Measurements from ENCODE around the gene PRUNE1. TPM values are rescaled to one million over a fixed set of nuclear protein-coding genes. Genes with fewer than 3 reads are reported as not detected.
A peak's percentile ranks its signal among the peaks of the same experiment; 100 is the strongest.

The PRUNE1 gene
- total RNA-seq, 1 donor from 2014 or later, result 36.5 TPM

DNA sequence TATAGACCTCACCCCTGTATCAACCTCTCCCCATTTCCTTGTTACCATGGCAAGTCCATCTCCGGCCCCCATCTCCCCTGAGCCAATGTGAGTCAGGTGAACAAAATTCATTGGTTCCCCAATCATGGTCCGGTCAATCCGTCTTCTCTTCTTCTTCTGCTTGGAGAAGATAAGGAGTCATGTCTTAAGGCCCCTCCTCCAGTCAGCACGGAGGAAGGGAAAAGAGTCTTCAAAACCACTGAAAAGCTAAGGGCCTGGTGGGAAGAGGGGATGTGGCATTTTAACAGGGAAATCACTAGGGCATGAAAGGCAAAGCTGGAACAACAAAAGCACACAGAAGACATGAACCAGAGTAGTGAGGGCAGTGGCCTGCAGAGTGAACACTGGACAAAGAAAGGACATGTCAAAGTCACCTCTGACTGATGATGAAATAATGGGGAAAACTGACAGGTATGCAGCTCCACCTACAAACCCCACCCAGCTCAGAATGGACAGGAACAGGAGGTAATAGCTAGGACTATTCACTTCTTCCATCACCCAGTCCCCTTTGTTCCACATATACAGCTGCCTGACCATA lies 46.8 kb downstream of the PRUNE1 start:
- intact Hi-C loops (cut with DNase I), result loop anchor here (5.0 kb wide), 1 partner anchor 178 kb away; the partner anchor contains the start of gene ARNT
- DNase-seq (ENCODE audit: low spot score in 2 of 2), result no peak
- no peak overlapping the region for H3K4me3 ChIP-seq
- TF ChIP-seq, protein P1, sequence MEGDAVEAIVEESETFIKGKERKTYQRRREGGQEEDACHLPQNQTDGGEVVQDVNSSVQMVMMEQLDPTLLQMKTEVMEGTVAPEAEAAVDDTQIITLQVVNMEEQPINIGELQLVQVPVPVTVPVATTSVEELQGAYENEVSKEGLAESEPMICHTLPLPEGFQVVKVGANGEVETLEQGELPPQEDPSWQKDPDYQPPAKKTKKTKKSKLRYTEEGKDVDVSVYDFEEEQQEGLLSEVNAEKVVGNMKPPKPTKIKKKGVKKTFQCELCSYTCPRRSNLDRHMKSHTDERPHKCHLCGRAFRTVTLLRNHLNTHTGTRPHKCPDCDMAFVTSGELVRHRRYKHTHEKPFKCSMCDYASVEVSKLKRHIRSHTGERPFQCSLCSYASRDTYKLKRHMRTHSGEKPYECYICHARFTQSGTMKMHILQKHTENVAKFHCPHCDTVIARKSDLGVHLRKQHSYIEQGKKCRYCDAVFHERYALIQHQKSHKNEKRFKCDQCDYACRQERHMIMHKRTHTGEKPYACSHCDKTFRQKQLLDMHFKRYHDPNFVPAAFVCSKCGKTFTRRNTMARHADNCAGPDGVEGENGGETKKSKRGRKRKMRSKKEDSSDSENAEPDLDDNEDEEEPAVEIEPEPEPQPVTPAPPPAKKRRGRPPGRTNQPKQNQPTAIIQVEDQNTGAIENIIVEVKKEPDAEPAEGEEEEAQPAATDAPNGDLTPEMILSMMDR (IDR thresholded peaks at IDR 0.05), result no peak
- H3K36me3 ChIP-seq, result peaks cover 45 to 53% of the 10 kb centered on the region in 2 donors
- peak overlapping the region; percentile 71 to 96 for H3K27ac ChIP-seq
- peaks cover 0 to 24% of the 10 kb centered on the region in 2 donors for H3K4me1 ChIP-seq
- H3K27me3 ChIP-seq, result no peaks in the 10 kb centered on the region
- H3K9me3 ChIP-seq, result no peaks in the 10 kb centered on the region

DNA sequence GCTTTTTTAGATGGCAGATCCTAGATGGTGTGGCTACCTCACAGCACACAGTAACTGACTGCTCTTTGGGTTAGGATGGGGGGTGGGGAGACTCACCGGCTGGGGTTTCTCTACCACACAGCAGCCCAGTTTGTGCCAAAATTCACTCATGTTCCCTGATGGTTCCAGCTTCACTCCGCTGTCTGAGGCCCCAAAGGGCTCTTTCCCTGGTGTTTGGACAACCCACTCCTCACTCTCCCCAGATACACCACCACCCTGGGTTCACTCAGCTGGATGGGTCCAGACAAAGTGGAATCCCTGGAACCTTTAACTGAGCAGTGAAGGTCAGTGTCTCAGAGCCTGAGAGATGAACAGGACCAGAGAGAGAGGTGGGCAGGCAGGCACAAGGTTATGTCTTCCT lies 47.3 kb downstream of the PRUNE1 start:
- Histone ChIP-seq H3K36me3 (peaks cover 45 to 53% of the 10 kb centered on the region in 2 donors), H3K9me3 (no peaks in the 10 kb centered on the region), H3K27me3 (no peaks in the 10 kb centered on the region), H3K4me1 (peaks cover 0 to 24% of the 10 kb centered on the region in 2 donors), H3K4me3 (no peak overlapping the region), H3K27ac (peak overlapping the region; percentile 71 to 96)
- intact Hi-C loops (cut with DNase I), result loop anchor here (5.0 kb wide), 1 partner anchor 178 kb away; the partner anchor contains the start of gene ARNT
- TF ChIP-seq, protein P1 (IDR thresholded peaks at IDR 0.05), result no peak
- no peak for DNase-seq (ENCODE audit: low spot score in 2 of 2)

DNA sequence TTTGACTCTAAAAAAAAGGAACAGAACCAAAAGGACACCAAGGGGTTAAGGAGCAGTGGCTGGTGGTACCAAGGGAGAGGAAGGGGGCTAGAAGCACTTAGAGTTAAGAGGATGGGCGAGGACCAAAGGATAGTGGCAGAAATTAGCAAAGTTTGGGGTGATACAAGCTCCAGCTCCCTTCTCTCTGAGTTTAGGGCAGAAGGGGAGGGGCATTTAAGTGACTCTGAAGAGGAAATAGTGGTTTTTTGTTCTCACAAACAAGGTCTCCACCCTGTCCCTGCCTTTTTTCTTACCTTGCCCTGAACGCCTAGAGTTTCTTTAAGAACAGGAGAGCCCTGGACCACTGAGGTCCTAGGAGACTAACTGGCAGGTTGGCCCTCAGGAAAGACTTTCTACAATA lies 47.9 kb downstream of the PRUNE1 start:
- intact Hi-C loops (cut with DNase I), result loop anchor here (5.0 kb wide), 1 partner anchor 179 kb away; the partner anchor contains the start of gene ARNT

DNA sequence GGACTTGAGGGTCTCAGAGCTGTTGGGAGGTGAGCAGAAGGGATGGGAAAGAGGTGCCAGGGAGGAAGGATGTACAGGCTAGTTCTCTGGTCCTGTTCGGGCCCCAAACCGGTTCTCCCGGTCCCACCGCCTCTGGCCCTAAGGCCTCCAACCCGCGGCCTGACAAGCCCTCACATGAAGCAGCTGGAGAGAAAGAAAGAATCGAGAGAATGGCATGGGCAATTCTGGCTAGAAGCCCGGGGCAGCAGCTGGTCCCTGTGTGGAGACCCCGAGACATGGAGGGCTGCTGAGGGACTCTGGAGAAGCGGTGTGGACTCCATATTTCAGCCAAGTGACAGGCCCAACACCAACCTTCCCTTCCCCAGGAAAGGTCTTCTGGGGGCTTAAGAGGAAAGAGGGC lies 50.4 kb downstream of the PRUNE1 start:
- DNase-seq (ENCODE audit: low spot score in 2 of 2), result no peak
- H3K27me3 ChIP-seq, result no peaks in the 10 kb centered on the region
- TF ChIP-seq, protein P1 (IDR thresholded peaks at IDR 0.05), result no peak
- peaks cover 0 to 37% of the 10 kb centered on the region in 2 donors for H3K4me1 ChIP-seq
- peak overlapping the region; percentile 96 for H3K27ac ChIP-seq
- peaks cover 25 to 31% of the 10 kb centered on the region in 2 donors for H3K36me3 ChIP-seq
- H3K4me3 ChIP-seq, result peak overlapping the region; percentile 83 to 93
- no peaks in the 10 kb centered on the region for H3K9me3 ChIP-seq
- intact Hi-C loops (cut with DNase I), result loop anchor here (1.0 to 5.0 kb wide), 4 partner anchors 12 to 181 kb away; partner anchors contain the start of genes ARNT, GABPB2 and PRUNE1

More for the DNA sequence above, 47.9 kb downstream of the PRUNE1 start:
- H3K9me3 ChIP-seq, result no peaks in the 10 kb centered on the region
- no peaks in the 10 kb centered on the region for H3K27me3 ChIP-seq
- H3K4me1 ChIP-seq, result peaks cover 0 to 26% of the 10 kb centered on the region in 2 donors
- H3K36me3 ChIP-seq, result peaks cover 45 to 53% of the 10 kb centered on the region in 2 donors
- H3K27ac ChIP-seq, result peak overlapping the region; percentile 71 to 96
- DNase-seq (ENCODE audit: low spot score in 2 of 2), result no peak
- H3K4me3 ChIP-seq, result peak overlapping the region in 1 of 2 donors; percentile 15
- TF ChIP-seq, protein P1 (IDR thresholded peaks at IDR 0.05), result no peak

DNA sequence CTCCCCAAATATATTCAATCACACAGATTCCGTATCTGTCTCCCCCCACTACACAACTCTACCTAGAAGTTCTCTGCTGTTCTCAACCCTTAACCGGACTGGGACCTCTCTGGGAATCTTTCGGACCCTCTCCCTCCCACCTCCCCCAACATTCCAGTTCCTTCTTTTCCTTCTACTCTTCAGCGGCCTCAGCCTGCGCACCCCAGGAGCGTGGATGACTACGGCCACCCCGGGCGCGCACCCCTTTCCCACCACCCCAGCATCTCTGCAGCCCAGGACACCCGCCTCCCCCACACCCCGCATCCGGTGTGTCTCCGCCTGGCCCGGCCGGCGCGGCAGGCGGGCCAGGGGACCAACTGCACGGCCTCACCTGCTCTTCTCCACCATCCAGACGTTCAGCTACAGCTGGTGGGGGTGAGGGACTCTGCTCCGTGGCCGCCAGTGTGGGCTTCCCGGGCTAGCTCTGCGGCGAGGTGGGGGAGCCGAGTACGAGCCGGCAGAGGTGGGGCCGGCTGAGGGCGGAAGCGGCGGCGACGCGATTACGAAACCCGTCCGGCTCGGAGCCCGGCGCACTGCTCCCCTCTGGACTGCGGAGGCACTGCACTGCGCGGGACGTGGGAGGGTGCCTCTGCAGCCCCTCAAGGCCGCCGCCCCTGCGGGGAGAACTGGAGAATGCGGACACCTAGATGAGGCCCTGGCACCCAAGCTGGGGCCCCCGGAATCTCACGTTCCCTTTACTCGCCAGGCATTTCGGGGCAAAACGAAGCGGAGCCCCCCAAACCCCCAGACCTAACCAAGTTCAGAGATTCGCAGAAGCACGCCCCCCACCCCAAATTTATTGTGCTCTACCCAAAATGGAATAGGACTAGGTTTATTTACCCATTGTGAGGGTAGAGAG lies 51.1 kb downstream of the PRUNE1 start, which contains the start of gene CDC42SE1:
Gene CDC42SE1, minus strand, starts transcription at position 514 of the 898 bp plus-strand sequence. CDS start 3,892 bp downstream, outside the sequence.
- no peaks in the 10 kb centered on the region for H3K27me3 ChIP-seq
- intact Hi-C loops (cut with DNase I), result loop anchor here (1.0 to 5.0 kb wide), 4 partner anchors 11 to 182 kb away; partner anchors contain the start of genes ARNT, GABPB2 and PRUNE1
- peak within 1 kb of the TSS; percentile 96 for H3K27ac ChIP-seq
- peaks cover 0 to 37% of the 10 kb centered on the region in 2 donors for H3K4me1 ChIP-seq
- peak within 1 kb of the TSS; percentile 83 to 93 for H3K4me3 ChIP-seq
- H3K36me3 ChIP-seq, result peaks cover 18 to 24% of the 10 kb centered on the region in 2 donors
- no peaks in the 10 kb centered on the region for H3K9me3 ChIP-seq
- DNase-seq (ENCODE audit: low spot score in 2 of 2), result peak in 1 of 2 donors; percentile 92
- TF ChIP-seq, protein P1 (IDR thresholded peaks at IDR 0.05), result peak; percentile 75 to 96 (median 89)
